AG04449 (cell line): ENCODE results near the gene AIMP1.

ENCODE experiments used
- CTCF ChIA-PET: fragments of 350-600 bp; formaldehyde crosslinking; extraction: SDS; loops from one replicate; lab custom pipeline; 2021; ENCODE audit warnings: antibody characterized with exemption; lab: Yijun Ruan, JAX
- POLR2A ChIA-PET: fragments of 400-600, 350-600 bp; formaldehyde crosslinking; extraction: SDS; loops from one replicate; lab custom pipeline; 2020; ENCODE audit warnings: antibody characterized with exemption, inconsistent platforms; lab: Yijun Ruan, JAX
- DNase-seq: peaks from one replicate; pipeline ENCODE4 v3.0.0-alpha.2; 2010; ENCODE audit warnings: low read depth, low spot score
- H3K4me3 ChIP-seq: 2 replicates; pipeline ENCODE4 v1.5.1; 2011; ENCODE audit warnings: low read depth, mild to moderate bottlenecking, control low read depth, low read length
- TF ChIP-seq, protein P1 (sequence below): IDR thresholded peaks from one replicate; pipeline ENCODE4 v1.5.1; 2011; ENCODE audit warnings: mild to moderate bottlenecking, moderate library complexity, low read length, control low read depth, inconsistent platforms; ENCODE audit not compliant: insufficient read depth; ENCODE audit errors: missing control alignments

The AIMP1 gene

DNA sequence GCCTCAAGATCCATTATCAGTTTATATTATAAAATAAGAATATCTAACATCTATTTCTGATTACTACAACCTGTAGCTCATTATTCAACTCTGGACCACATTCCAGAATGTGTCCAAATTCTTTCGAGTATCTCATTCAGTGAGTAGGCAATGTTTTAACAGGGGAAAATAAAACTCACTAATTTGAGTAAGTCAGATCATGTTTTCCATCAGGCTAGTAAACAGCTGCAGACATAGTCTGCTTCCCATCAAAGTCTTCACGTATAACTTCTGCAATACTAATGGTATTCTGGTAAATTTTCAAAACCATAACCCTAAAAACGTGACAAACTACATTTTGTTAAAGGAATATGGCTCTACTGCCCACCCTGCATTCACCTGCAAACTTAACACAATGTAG, 32.1 kb upstream of the AIMP1 start:
- TF ChIP-seq, protein P1, sequence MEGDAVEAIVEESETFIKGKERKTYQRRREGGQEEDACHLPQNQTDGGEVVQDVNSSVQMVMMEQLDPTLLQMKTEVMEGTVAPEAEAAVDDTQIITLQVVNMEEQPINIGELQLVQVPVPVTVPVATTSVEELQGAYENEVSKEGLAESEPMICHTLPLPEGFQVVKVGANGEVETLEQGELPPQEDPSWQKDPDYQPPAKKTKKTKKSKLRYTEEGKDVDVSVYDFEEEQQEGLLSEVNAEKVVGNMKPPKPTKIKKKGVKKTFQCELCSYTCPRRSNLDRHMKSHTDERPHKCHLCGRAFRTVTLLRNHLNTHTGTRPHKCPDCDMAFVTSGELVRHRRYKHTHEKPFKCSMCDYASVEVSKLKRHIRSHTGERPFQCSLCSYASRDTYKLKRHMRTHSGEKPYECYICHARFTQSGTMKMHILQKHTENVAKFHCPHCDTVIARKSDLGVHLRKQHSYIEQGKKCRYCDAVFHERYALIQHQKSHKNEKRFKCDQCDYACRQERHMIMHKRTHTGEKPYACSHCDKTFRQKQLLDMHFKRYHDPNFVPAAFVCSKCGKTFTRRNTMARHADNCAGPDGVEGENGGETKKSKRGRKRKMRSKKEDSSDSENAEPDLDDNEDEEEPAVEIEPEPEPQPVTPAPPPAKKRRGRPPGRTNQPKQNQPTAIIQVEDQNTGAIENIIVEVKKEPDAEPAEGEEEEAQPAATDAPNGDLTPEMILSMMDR = no peak
- POLR2A ChIA-PET = interaction anchor here (0.7 kb wide), 1 partner anchor 309 kb away, joined by 4 read pairs; no protein-coding TSS in a partner anchor
- H3K4me3 ChIP-seq = no peak overlapping the region
- CTCF ChIA-PET = no interaction called here
- DNase-seq = no peak

DNA sequence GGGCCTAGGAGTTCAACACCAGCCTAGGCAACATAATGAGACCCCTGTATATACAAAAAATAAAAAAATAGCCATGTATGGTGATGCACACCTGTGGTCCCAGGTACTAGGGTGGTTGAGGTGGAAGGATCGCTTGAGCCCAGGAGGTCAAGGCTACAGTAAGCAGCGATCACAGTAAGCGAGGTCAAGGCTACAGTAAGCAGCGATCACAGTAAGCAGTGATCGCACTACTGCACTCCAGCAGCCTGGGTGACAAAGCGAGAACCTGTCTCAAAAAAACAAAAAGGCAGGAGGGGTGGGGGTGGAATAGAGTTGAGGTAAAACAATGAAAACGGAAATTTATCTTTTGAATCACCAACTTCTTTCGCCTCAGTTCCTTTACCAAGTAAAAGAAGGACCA, 29.7 kb upstream of the AIMP1 start:
- DNase-seq = no peak
- H3K4me3 ChIP-seq = no peak overlapping the region
- TF ChIP-seq, protein P1 = no peak
- CTCF ChIA-PET = interaction anchor here (1.5 kb wide), 1 partner anchor 20 kb away, joined by 4 read pairs; no protein-coding TSS in a partner anchor
- POLR2A ChIA-PET = no interaction called here

DNA sequence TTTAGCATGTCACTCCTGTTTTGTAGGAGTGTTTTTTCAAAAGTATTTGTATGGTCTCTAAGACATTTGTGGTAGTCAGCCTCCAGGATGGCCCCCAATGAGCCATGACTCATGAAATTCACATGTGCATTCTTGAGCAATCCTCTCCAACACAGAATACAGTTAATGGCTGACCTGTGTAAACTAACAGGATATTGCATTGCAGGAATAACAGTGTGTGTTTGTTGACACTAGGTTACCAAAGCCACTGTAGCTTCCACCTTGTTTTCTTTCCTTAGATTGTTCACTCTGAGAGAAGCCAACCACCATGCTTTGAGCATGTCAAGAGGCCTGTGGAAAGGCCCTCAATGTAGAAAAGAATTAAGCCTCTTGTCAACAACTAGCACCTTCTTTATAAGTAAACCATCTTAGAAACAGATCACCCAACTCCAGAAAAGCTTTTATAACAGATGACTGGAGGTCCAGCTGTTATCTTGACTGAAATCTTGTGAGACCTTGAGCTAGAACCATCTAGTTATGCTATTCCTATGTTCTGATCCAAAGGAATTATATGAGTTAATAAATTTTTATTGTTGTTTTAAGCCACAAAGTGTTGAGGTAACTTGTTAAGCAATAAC, 28.9 kb upstream of the AIMP1 start:
- CTCF ChIA-PET = interaction anchor here (0.9 to 1.2 kb wide), 3 partner anchors 16 to 23 kb away, joined by 3 read pairs; no protein-coding TSS in a partner anchor

DNA sequence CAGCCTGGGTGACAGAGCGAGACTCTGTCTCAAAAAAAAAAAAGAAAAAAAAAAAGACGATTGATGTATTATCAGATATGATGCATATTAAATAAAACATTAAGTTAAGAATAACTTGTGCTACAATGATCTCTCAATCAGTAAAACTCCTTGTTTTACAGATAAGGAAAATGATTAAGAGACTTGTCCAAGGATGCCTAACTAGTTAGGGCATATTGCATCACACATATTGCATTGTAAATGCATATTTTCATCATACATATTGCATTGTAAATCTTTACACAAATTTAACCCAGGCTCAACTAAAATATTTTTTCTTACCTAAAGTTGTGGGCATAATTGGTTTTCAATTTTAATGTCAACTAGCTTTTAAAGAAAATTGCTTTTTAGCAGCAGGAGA, 26.6 kb upstream of the AIMP1 start:
- ChIA-PET CTCF (interaction anchor here (1.0 to 1.9 kb wide), 2 partner anchors 24 to 39 kb away, joined by 3 to 4 read pairs; no protein-coding TSS in a partner anchor), POLR2A (no interaction called here)
- no peak overlapping the region for H3K4me3 ChIP-seq
- DNase-seq = no peak
- TF ChIP-seq, protein P1 = no peak

More for the DNA sequence above, 28.9 kb upstream of the AIMP1 start:
- peak; percentile 61 for DNase-seq
- TF ChIP-seq, protein P1 = no peak
- POLR2A ChIA-PET = no interaction called here
- H3K4me3 ChIP-seq = no peak overlapping the region

DNA sequence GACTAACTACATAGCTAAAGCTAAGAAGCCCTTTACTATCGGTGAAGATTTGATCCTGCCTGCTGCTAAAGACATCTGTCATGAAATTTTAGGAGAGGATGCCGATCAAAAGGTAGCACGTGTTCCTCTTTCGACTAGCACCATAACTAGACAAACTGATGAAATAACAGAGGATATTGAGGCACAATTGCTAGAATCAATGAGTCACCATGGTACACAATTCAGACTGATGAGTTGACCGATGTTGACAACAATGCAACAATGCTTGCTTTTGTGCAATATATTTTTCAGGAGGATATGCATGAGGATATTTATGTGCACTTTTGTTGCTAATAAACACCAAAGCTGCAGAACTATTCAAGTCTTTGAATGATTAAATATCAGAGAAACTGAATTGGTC, 24.7 kb upstream of the AIMP1 start:
- no peak for DNase-seq
- POLR2A ChIA-PET = no interaction called here
- TF ChIP-seq, protein P1 = no peak
- CTCF ChIA-PET = interaction anchor here (1.0 to 2.0 kb wide), 2 partner anchors 11 to 25 kb away, joined by 4 to 6 read pairs; no protein-coding TSS in a partner anchor
- H3K4me3 ChIP-seq = no peak overlapping the region

DNA sequence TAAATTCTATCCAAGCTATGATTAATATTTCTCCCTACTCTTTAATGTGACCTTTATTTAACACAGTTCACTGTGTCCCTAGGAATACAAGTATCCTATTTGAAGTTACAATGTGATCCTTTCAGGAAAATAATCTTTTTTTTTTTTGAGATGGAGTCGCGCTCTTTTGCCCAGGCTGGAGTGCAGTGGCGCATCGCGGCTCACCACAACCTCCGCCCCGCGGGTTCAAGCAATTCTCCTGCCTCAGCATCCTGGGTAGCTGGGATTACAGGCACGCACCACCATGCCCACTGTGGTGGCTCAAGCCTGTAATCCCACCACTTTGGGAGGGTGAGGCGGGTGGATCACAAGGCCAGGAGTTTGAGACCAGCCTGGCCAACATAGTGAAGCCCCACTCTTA, 22.3 kb upstream of the AIMP1 start:
- ChIA-PET POLR2A (no interaction called here), CTCF (interaction anchor here (0.6 kb wide), 1 partner anchor 20 kb away, joined by 3 read pairs; no protein-coding TSS in a partner anchor)
- no peak for DNase-seq
- no peak overlapping the region for H3K4me3 ChIP-seq
- TF ChIP-seq, protein P1 = no peak
